NCI-H2196 treated with DMSO at 0.1 percent for 48 hours (cell line): Measurements from ENCODE around the gene KCNC1.

ENCODE experiments used
- DNase-seq: peaks from one replicate; lab custom pipeline; 2025; ENCODE audit not compliant: unreplicated experiment; lab: John Stamatoyannopoulos, UW

The KCNC1 gene

GRCh38 chr11:17772704-17773600, 38.4 kb downstream of the KCNC1 start:
- DNase-seq = no peak

- DNase-seq = no peak
Measured at GRCh38 chr11:17773674-17774073, 39.1 kb downstream of the KCNC1 start.

GRCh38 chr11:17774232-17775034, 39.9 kb downstream of the KCNC1 start:
- no peak for DNase-seq

- no peak for DNase-seq
Measured at GRCh38 chr11:17775035-17775348, 40.4 kb downstream of the KCNC1 start.

GRCh38 chr11:17775507-17776211, 41.1 kb downstream of the KCNC1 start:
- DNase-seq = no peak

- DNase-seq = no peak
Measured at GRCh38 chr11:17776212-17776875, 41.8 kb downstream of the KCNC1 start.

- DNase-seq = no peak
Measured at GRCh38 chr11:17777086-17777737, 42.6 kb downstream of the KCNC1 start.

GRCh38 chr11:17777738-17778091, 43.1 kb downstream of the KCNC1 start:
- no peak for DNase-seq

- no peak for DNase-seq
Measured at GRCh38 chr11:17778352-17778751, 43.8 kb downstream of the KCNC1 start.

GRCh38 chr11:17778956-17779860, 44.6 kb downstream of the KCNC1 start:
- no peak for DNase-seq

GRCh38 chr11:17779861-17780594, 45.4 kb downstream of the KCNC1 start:
- DNase-seq = no peak

- no peak for DNase-seq
Measured at GRCh38 chr11:17780668-17781067, 46.1 kb downstream of the KCNC1 start.

- DNase-seq = no peak
Measured at GRCh38 chr11:17781221-17781620, 46.6 kb downstream of the KCNC1 start.

GRCh38 chr11:17781626-17782025, 47.0 kb downstream of the KCNC1 start:
- DNase-seq = no peak

GRCh38 chr11:17782145-17782544, 47.6 kb downstream of the KCNC1 start:
- DNase-seq = no peak

- DNase-seq = no peak
Measured at GRCh38 chr11:17782603-17783337, 48.2 kb downstream of the KCNC1 start.

- DNase-seq = no peak
Measured at GRCh38 chr11:17783878-17784277, 49.3 kb downstream of the KCNC1 start.

GRCh38 chr11:17786824-17787525, 52.4 kb downstream of the KCNC1 start:
- no peak for DNase-seq
